ENCODE measurements around the gene CNTN4. TPM values are rescaled to one million over a fixed set of nuclear protein-coding genes. Genes with fewer than 3 reads are reported as not detected.

CNTN4 gene
- total RNA-seq, 1 donor from 2014 or later = 23.0 TPM

GRCh38 chr3:2568156-2568555 lies 469.5 kb downstream of the CNTN4 start:
- no peaks in the 10 kb centered on the region for H3K27me3 Mint-ChIP-seq (ENCODE audit: unreplicated experiment)
- no peak for DNase-seq
- H3K9me3 Mint-ChIP-seq (ENCODE audit: unreplicated experiment) = no peaks in the 10 kb centered on the region
- H3K4me1 Mint-ChIP-seq (ENCODE audit: low read depth, unreplicated experiment) = peaks cover 1% of the 10 kb centered on the region
- no peaks in the 10 kb centered on the region for H3K36me3 Mint-ChIP-seq (ENCODE audit: unreplicated experiment)
- no peak overlapping the region for H3K27ac Mint-ChIP-seq (ENCODE audit: unreplicated experiment)
- TF ChIP-seq, protein P1, sequence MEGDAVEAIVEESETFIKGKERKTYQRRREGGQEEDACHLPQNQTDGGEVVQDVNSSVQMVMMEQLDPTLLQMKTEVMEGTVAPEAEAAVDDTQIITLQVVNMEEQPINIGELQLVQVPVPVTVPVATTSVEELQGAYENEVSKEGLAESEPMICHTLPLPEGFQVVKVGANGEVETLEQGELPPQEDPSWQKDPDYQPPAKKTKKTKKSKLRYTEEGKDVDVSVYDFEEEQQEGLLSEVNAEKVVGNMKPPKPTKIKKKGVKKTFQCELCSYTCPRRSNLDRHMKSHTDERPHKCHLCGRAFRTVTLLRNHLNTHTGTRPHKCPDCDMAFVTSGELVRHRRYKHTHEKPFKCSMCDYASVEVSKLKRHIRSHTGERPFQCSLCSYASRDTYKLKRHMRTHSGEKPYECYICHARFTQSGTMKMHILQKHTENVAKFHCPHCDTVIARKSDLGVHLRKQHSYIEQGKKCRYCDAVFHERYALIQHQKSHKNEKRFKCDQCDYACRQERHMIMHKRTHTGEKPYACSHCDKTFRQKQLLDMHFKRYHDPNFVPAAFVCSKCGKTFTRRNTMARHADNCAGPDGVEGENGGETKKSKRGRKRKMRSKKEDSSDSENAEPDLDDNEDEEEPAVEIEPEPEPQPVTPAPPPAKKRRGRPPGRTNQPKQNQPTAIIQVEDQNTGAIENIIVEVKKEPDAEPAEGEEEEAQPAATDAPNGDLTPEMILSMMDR (IDR thresholded peaks at IDR 0.05; ENCODE audit: partially characterized antibody, unreplicated experiment) = no peak
- H3K4me3 Mint-ChIP-seq (ENCODE audit: unreplicated experiment) = no peak overlapping the region

DNA sequence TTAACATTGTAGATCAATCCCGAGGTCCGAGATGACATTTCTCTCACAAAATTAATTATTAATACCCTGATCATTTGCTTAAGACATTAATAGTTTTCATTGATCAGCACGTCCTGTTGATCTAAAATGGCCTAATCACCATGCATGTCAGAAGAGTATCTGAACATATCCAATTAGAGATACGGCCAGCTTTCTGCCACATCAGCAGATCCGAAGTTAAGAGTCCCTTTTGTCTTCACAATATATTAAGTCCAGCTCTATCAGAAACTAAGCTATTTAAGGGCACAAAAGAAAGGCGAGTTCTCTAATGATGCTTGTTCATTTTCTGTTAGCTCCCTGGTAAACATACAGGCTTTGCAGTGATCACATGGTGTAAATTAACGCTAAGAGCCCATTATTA lies 470.3 kb downstream of the CNTN4 start:
- Mint-ChIP-seq H3K27ac (ENCODE audit: unreplicated experiment) (no peak overlapping the region), H3K36me3 (ENCODE audit: unreplicated experiment) (no peaks in the 10 kb centered on the region), H3K4me1 (ENCODE audit: low read depth, unreplicated experiment) (peaks cover 1% of the 10 kb centered on the region), H3K9me3 (ENCODE audit: unreplicated experiment) (no peaks in the 10 kb centered on the region), H3K4me3 (ENCODE audit: unreplicated experiment) (no peak overlapping the region), H3K27me3 (ENCODE audit: unreplicated experiment) (no peaks in the 10 kb centered on the region)
- TF ChIP-seq, protein P1 (IDR thresholded peaks at IDR 0.05; ENCODE audit: partially characterized antibody, unreplicated experiment) = no peak
- DNase-seq = no peak

GRCh38 chr3:2577571-2577970 lies 478.9 kb downstream of the CNTN4 start:
- Mint-ChIP-seq H3K4me1 (ENCODE audit: low read depth, unreplicated experiment) (peaks cover 3% of the 10 kb centered on the region), H3K27me3 (ENCODE audit: unreplicated experiment) (no peaks in the 10 kb centered on the region), H3K4me3 (ENCODE audit: unreplicated experiment) (no peak overlapping the region), H3K9me3 (ENCODE audit: unreplicated experiment) (no peaks in the 10 kb centered on the region), H3K36me3 (ENCODE audit: unreplicated experiment) (no peaks in the 10 kb centered on the region), H3K27ac (ENCODE audit: unreplicated experiment) (no peak overlapping the region)
- TF ChIP-seq, protein P1 (IDR thresholded peaks at IDR 0.05; ENCODE audit: partially characterized antibody, unreplicated experiment) = no peak
- DNase-seq = no peak

GRCh38 chr3:2578560-2578959 lies 479.9 kb downstream of the CNTN4 start:
- Mint-ChIP-seq H3K9me3 (ENCODE audit: unreplicated experiment) (no peaks in the 10 kb centered on the region), H3K27ac (ENCODE audit: unreplicated experiment) (no peak overlapping the region), H3K27me3 (ENCODE audit: unreplicated experiment) (no peaks in the 10 kb centered on the region), H3K36me3 (ENCODE audit: unreplicated experiment) (no peaks in the 10 kb centered on the region), H3K4me3 (ENCODE audit: unreplicated experiment) (no peak overlapping the region), H3K4me1 (ENCODE audit: low read depth, unreplicated experiment) (peaks cover 3% of the 10 kb centered on the region)
- DNase-seq = no peak
- TF ChIP-seq, protein P1 (IDR thresholded peaks at IDR 0.05; ENCODE audit: partially characterized antibody, unreplicated experiment) = no peak

DNA sequence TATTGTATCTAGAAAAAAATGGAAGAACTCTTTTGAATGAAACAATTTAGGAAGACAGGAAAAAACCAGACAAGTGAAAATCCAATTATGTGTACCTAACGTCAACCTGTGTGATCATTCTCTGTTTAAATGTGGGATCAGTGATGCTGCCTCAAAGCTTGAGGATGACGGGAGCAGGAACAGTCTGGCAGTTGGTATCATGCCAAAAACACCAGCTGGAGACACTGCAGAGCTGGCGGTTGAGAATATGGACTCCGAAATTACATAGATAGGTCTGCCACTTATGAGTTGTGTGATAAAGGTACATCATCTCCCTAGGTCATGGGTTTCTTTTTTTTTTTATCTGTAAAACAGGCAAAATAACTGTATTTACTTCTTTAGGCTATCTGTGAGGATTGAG lies 480.5 kb downstream of the CNTN4 start:
- TF ChIP-seq, protein P1 (IDR thresholded peaks at IDR 0.05; ENCODE audit: partially characterized antibody, unreplicated experiment) = no peak
- DNase-seq = no peak
- peaks cover 3% of the 10 kb centered on the region for H3K4me1 Mint-ChIP-seq (ENCODE audit: low read depth, unreplicated experiment)
- H3K27ac Mint-ChIP-seq (ENCODE audit: unreplicated experiment) = no peak overlapping the region
- H3K4me3 Mint-ChIP-seq (ENCODE audit: unreplicated experiment) = no peak overlapping the region
- H3K36me3 Mint-ChIP-seq (ENCODE audit: unreplicated experiment) = no peaks in the 10 kb centered on the region
- H3K27me3 Mint-ChIP-seq (ENCODE audit: unreplicated experiment) = no peaks in the 10 kb centered on the region
- H3K9me3 Mint-ChIP-seq (ENCODE audit: unreplicated experiment) = no peaks in the 10 kb centered on the region
